ENCODE data around the gene TRNAU1AP. TPM values are rescaled to one million over a fixed set of nuclear protein-coding genes. Genes with fewer than 3 reads are reported as not detected.
"Not testable (repeated sequence)": the region's sequence is repeated elsewhere in the genome, so short reads cannot be mapped to it uniquely, and the experiment has no call there.

TRNAU1AP gene
- total RNA-seq, 1 donor from 2014 or later: 39.6 TPM

GRCh38 chr1:28565040-28565439 lies 12.2 kb downstream of the TRNAU1AP start:
- H3K9me3 Mint-ChIP-seq (ENCODE audit: unreplicated experiment): no peaks in the 10 kb centered on the region
- H3K27ac Mint-ChIP-seq (ENCODE audit: unreplicated experiment): no peak overlapping the region
- H3K4me3 Mint-ChIP-seq (ENCODE audit: unreplicated experiment): no peak overlapping the region
- DNase-seq (ENCODE audit: low spot score): no peak
- H3K4me1 Mint-ChIP-seq (ENCODE audit: unreplicated experiment): no peaks in the 10 kb centered on the region
- no peak for TF ChIP-seq CTCF (IDR thresholded peaks at IDR 0.05; ENCODE audit: unreplicated experiment)
- no peaks in the 10 kb centered on the region for H3K27me3 Mint-ChIP-seq (ENCODE audit: unreplicated experiment)
- peaks cover 24% of the 10 kb centered on the region for H3K36me3 Mint-ChIP-seq (ENCODE audit: low read depth, unreplicated experiment)

- H3K27me3 Mint-ChIP-seq (ENCODE audit: unreplicated experiment): no peaks in the 10 kb centered on the region
- no peak for TF ChIP-seq CTCF (IDR thresholded peaks at IDR 0.05; ENCODE audit: unreplicated experiment)
- no peak overlapping the region for H3K27ac Mint-ChIP-seq (ENCODE audit: unreplicated experiment)
- H3K36me3 Mint-ChIP-seq (ENCODE audit: low read depth, unreplicated experiment): peaks cover 24% of the 10 kb centered on the region
- H3K9me3 Mint-ChIP-seq (ENCODE audit: unreplicated experiment): no peaks in the 10 kb centered on the region
- no peaks in the 10 kb centered on the region for H3K4me1 Mint-ChIP-seq (ENCODE audit: unreplicated experiment)
- no peak overlapping the region for H3K4me3 Mint-ChIP-seq (ENCODE audit: unreplicated experiment)
- no peak for DNase-seq (ENCODE audit: low spot score)
Measured at GRCh38 chr1:28565726-28566125, 12.8 kb downstream of the TRNAU1AP start.

- Mint-ChIP-seq H3K9me3 (ENCODE audit: unreplicated experiment) (no peaks in the 10 kb centered on the region), H3K27ac (ENCODE audit: unreplicated experiment) (no peak overlapping the region), H3K4me3 (ENCODE audit: unreplicated experiment) (no peak overlapping the region), H3K27me3 (ENCODE audit: unreplicated experiment) (no peaks in the 10 kb centered on the region), H3K4me1 (ENCODE audit: unreplicated experiment) (no peaks in the 10 kb centered on the region), H3K36me3 (ENCODE audit: low read depth, unreplicated experiment) (peaks cover 20% of the 10 kb centered on the region)
- TF ChIP-seq CTCF (IDR thresholded peaks at IDR 0.05; ENCODE audit: unreplicated experiment): no peak
- no peak for DNase-seq (ENCODE audit: low spot score)
Measured at GRCh38 chr1:28566931-28567330, 14.0 kb downstream of the TRNAU1AP start.

GRCh38 chr1:28571911-28572310 lies 19.0 kb downstream of the TRNAU1AP start:
- Mint-ChIP-seq H3K4me3 (ENCODE audit: unreplicated experiment) (no peak overlapping the region), H3K9me3 (ENCODE audit: unreplicated experiment) (no peaks in the 10 kb centered on the region), H3K4me1 (ENCODE audit: unreplicated experiment) (no peaks in the 10 kb centered on the region), H3K27ac (ENCODE audit: unreplicated experiment) (no peak overlapping the region), H3K36me3 (ENCODE audit: low read depth, unreplicated experiment) (peaks cover 9% of the 10 kb centered on the region), H3K27me3 (ENCODE audit: unreplicated experiment) (no peaks in the 10 kb centered on the region)
- DNase-seq (ENCODE audit: low spot score): no peak
- TF ChIP-seq CTCF (IDR thresholded peaks at IDR 0.05; ENCODE audit: unreplicated experiment): no peak

GRCh38 chr1:28572891-28573290 lies 20.0 kb downstream of the TRNAU1AP start:
- DNase-seq (ENCODE audit: low spot score); H3K9me3 Mint-ChIP-seq (ENCODE audit: unreplicated experiment); H3K27ac Mint-ChIP-seq (ENCODE audit: unreplicated experiment); H3K36me3 Mint-ChIP-seq (ENCODE audit: low read depth, unreplicated experiment); H3K27me3 Mint-ChIP-seq (ENCODE audit: unreplicated experiment); H3K4me1 Mint-ChIP-seq (ENCODE audit: unreplicated experiment); H3K4me3 Mint-ChIP-seq (ENCODE audit: unreplicated experiment): not testable (repeated sequence)

GRCh38 chr1:28573564-28573963 lies 20.7 kb downstream of the TRNAU1AP start:
- Mint-ChIP-seq H3K27me3 (ENCODE audit: unreplicated experiment) (no peaks in the 10 kb centered on the region), H3K9me3 (ENCODE audit: unreplicated experiment) (no peaks in the 10 kb centered on the region), H3K27ac (ENCODE audit: unreplicated experiment) (no peak overlapping the region), H3K4me3 (ENCODE audit: unreplicated experiment) (no peak overlapping the region), H3K36me3 (ENCODE audit: low read depth, unreplicated experiment) (peaks cover 15% of the 10 kb centered on the region), H3K4me1 (ENCODE audit: unreplicated experiment) (peaks cover 5% of the 10 kb centered on the region)
- no peak for TF ChIP-seq CTCF (IDR thresholded peaks at IDR 0.05; ENCODE audit: unreplicated experiment)
- no peak for DNase-seq (ENCODE audit: low spot score)

All from endothelial cell (in vitro differentiated cells).